Natural killer cell (primary cell): ENCODE results near the gene PHF1. TPM values are rescaled to one million over a fixed set of nuclear protein-coding genes. Genes with fewer than 3 reads are reported as not detected.

Experiments used
- ATAC-seq, 3 donors: fragments of 150-1000 bp in 2 of 3; fragments of 200-7000 bp in 1 of 3; cut with Tn5 transposase; 1 replicate in 1 of 3; 2 replicates in 2 of 3; pipeline ENCODE4 v1.10.0; 2021; ENCODE audit warnings: mild to moderate bottlenecking in 2 of 3, moderate library complexity in 2 of 3
- DNase-seq, 2 donors: peaks; one replicate each; pipeline versions ENCODE4 v3.0.0 to v3.0.0-alpha.2; 2013 to 2021; ENCODE audit warnings: mixed read lengths in 1 of 2
- H3K27ac ChIP-seq: one replicate; pipeline ENCODE4 v1.5.1; 2013; ENCODE audit warnings: mild to moderate bottlenecking, low read length
- H3K27me3 ChIP-seq: one replicate; pipeline ENCODE4 v1.6.1; 2013; ENCODE audit warnings: low read length; ENCODE audit not compliant: control insufficient read depth, insufficient read depth
- H3K36me3 ChIP-seq: one replicate; pipeline ENCODE4 v1.6.1; 2013; ENCODE audit warnings: low read length; ENCODE audit not compliant: control insufficient read depth, insufficient read depth
- H3K4me1 ChIP-seq: one replicate; pipeline ENCODE4 v1.6.1; 2013; ENCODE audit warnings: low read length; ENCODE audit not compliant: control insufficient read depth, insufficient read depth
- H3K4me3 ChIP-seq: one replicate; pipeline ENCODE4 v1.5.1; 2013; ENCODE audit warnings: low read length
- H3K9me3 ChIP-seq: one replicate; pipeline ENCODE4 v1.6.1; 2013; ENCODE audit warnings: low read length; ENCODE audit not compliant: control insufficient read depth, insufficient read depth
- H3K27ac Mint-ChIP-seq, 2 donors: one replicate each; pipeline ENCODE4 v1.8.0; 2022; ENCODE audit warnings: mild to moderate bottlenecking in 2 of 2, mixed read lengths in 2 of 2, moderate library complexity in 1 of 2
- H3K27me3 Mint-ChIP-seq, 2 donors: one replicate each; pipeline ENCODE4 v1.8.0; 2022; ENCODE audit warnings: low read depth in 2 of 2, mixed read lengths in 2 of 2
- H3K36me3 Mint-ChIP-seq: one replicate; pipeline ENCODE4 v1.8.0; 2022; ENCODE audit warnings: mixed read lengths
- H3K4me1 Mint-ChIP-seq, 2 donors: one replicate each; pipeline ENCODE4 v1.8.0; 2022; ENCODE audit warnings: mixed read lengths in 2 of 2
- H3K4me3 Mint-ChIP-seq: one replicate; pipeline ENCODE4 v1.8.0; 2022; ENCODE audit warnings: mild to moderate bottlenecking, moderate library complexity, mixed read lengths
- H3K9me3 Mint-ChIP-seq, 2 donors: one replicate each; pipeline ENCODE4 v1.8.0; 2022; ENCODE audit warnings: mixed read lengths in 2 of 2
- CTCF ChIP-seq: fragments of 200-600 bp; IDR thresholded peaks from one replicate; pipeline ENCODE4 v1.8.0; 2022; ENCODE audit warnings: antibody characterized with exemption
- WGBS: methylation state at CpG from one replicate; pipeline ENCODE4 v1.1.7; 2013; ENCODE audit warnings: missing lambda C conversion rate; ENCODE audit not compliant: insufficient coverage; 5-methylcytosine and 5-hydroxymethylcytosine counted together
- intact Hi-C: fragments of 100-400 bp; cut with micrococcal nuclease; formaldehyde crosslinking; loops from one replicate; pipeline ENCODE4 v1.14.2; 2022
- total RNA-seq, 4 donors: library from RNA; stranded (reverse); fragments of 120-200 nt in 1 of 4; gene quantifications; one replicate each; pipeline versions ENCODE4 v1.2.3 to v1.2.4, GENCODE V29; 2013 to 2022

PHF1 gene
- total RNA-seq, 3 donors from 2014 or later (not counting 1 experiment from before 2014, with no cell fraction given) = 262 to 392 (median 322) TPM

- peaks cover 23% of the 10 kb centered on the region for H3K4me1 ChIP-seq
- WGBS = 97% methylated on average over 12 of the region's 12 CpGs
- no peak for DNase-seq
These were observed 45.3 kb downstream of the PHF1 start for GRCh38 chr6:33456156-33456555.

GRCh38 chr6:33458676-33459075 is 47.9 kb downstream of the PHF1 start:
- Mint-ChIP-seq H3K36me3 (no peaks in the 10 kb centered on the region), H3K9me3 (no peaks in the 10 kb centered on the region), H3K4me3 (no peak overlapping the region), H3K4me1 (peaks cover 19 to 25% of the 10 kb centered on the region in 2 donors), H3K27me3 (peaks cover 0 to 8% of the 10 kb centered on the region in 2 donors), H3K27ac (no peak overlapping the region)
- Histone ChIP-seq H3K9me3 (no peaks in the 10 kb centered on the region), H3K27ac (no peak overlapping the region), H3K4me3 (no peak overlapping the region), H3K4me1 (peaks cover 11% of the 10 kb centered on the region), H3K27me3 (no peaks in the 10 kb centered on the region), H3K36me3 (no peaks in the 10 kb centered on the region)
- TF ChIP-seq CTCF = no peak
- 92% methylated on average over 3 of the region's 3 CpGs for WGBS
- intact Hi-C loops = loop anchor here (10.0 kb wide), 1 partner anchor 116 kb away; no protein-coding TSS in a partner anchor
- no peak for ATAC-seq
- no peak for DNase-seq

More at GRCh38 chr6:33456156-33456555, 45.3 kb downstream of the PHF1 start:
- H3K27me3 ChIP-seq = no peaks in the 10 kb centered on the region
- no peaks in the 10 kb centered on the region for H3K36me3 Mint-ChIP-seq
- no peak overlapping the region for H3K4me3 ChIP-seq
- TF ChIP-seq CTCF = no peak
- no peak for ATAC-seq
- no peaks in the 10 kb centered on the region for H3K36me3 ChIP-seq
- no peaks in the 10 kb centered on the region for H3K9me3 Mint-ChIP-seq
- H3K4me1 Mint-ChIP-seq = peaks cover 28 to 42% of the 10 kb centered on the region in 2 donors
- no peaks in the 10 kb centered on the region for H3K9me3 ChIP-seq
- H3K4me3 Mint-ChIP-seq = peak overlapping the region; percentile 31
- peak overlapping the region in 1 of 2 donors; percentile 98 for H3K27ac Mint-ChIP-seq
- intact Hi-C loops = loop anchor here (10.0 kb wide), 1 partner anchor 119 kb away; no protein-coding TSS in a partner anchor
- no peaks in the 10 kb centered on the region for H3K27me3 Mint-ChIP-seq
- no peak overlapping the region for H3K27ac ChIP-seq

GRCh38 chr6:33459226-33459625 is 48.4 kb downstream of the PHF1 start:
- Mint-ChIP-seq H3K27me3 (peaks cover 0 to 9% of the 10 kb centered on the region in 2 donors), H3K36me3 (no peaks in the 10 kb centered on the region), H3K9me3 (no peaks in the 10 kb centered on the region), H3K4me1 (peaks cover 14 to 20% of the 10 kb centered on the region in 2 donors), H3K4me3 (no peak overlapping the region), H3K27ac (no peak overlapping the region)
- H3K4me3 ChIP-seq = no peak overlapping the region
- H3K36me3 ChIP-seq = no peaks in the 10 kb centered on the region
- ATAC-seq (no peak), DNase-seq (no peak)
- H3K27me3 ChIP-seq = no peaks in the 10 kb centered on the region
- H3K4me1 ChIP-seq = peaks cover 8% of the 10 kb centered on the region
- WGBS = 100% methylated on average over 2 of the region's 2 CpGs
- H3K9me3 ChIP-seq = no peaks in the 10 kb centered on the region
- H3K27ac ChIP-seq = no peak overlapping the region
- TF ChIP-seq CTCF = no peak
- intact Hi-C loops = loop anchor here (10.0 kb wide), 1 partner anchor 116 kb away; no protein-coding TSS in a partner anchor

Other genes starting within 250 kb of the PHF1 start
- 1 to 10 TPM in 1 of 3 donors, under 1 TPM in 2; 0.93 to 2.0 (median 0.94) TPM for gene COL11A2, start 218.5 kb upstream of the PHF1 start, total RNA-seq
- 10 to 100 TPM; 72.3 to 96.4 (median 73.9) TPM for gene RXRB, start 210.3 kb upstream of the PHF1 start, total RNA-seq
- gene SLC39A7, start 210.1 kb upstream of the PHF1 start, total RNA-seq = 10 to 100 TPM; 38.9 to 45.7 (median 45.6) TPM
- 1 to 10 TPM; 5.4 to 7.7 (median 6.8) TPM for gene HSD17B8, start 206.4 kb upstream of the PHF1 start, total RNA-seq
- 10 to 100 TPM; 34.5 to 40.3 (median 36.5) TPM for gene RING1, start 202.5 kb upstream of the PHF1 start, total RNA-seq
- 100 to 1,000 TPM in 1 of 3 donors, 10 to 100 TPM in 2; 98.0 to 112 (median 99.4) TPM for gene VPS52, start 139.1 kb upstream of the PHF1 start, total RNA-seq
- 1,000 to 10,000 TPM; 1,182 to 1,707 (median 1,500) TPM for gene RPS18, start 138.9 kb upstream of the PHF1 start, total RNA-seq
- gene B3GALT4, start 133.9 kb upstream of the PHF1 start, total RNA-seq = 10 to 100 TPM; 22.7 to 24.1 (median 23.1) TPM
- 10 to 100 TPM; 33.6 to 56.3 (median 47.0) TPM for gene WDR46, start 121.8 kb upstream of the PHF1 start, total RNA-seq
- 10 to 100 TPM; 19.2 to 26.5 (median 22.7) TPM for gene PFDN6, start 121.4 kb upstream of the PHF1 start, total RNA-seq
- gene RGL2, start 112.1 kb upstream of the PHF1 start, total RNA-seq = 10 to 100 TPM; 80.7 to 91.4 (median 84.9) TPM
- 100 to 1,000 TPM; 404 to 457 (median 446) TPM for gene TAPBP, start 96.9 kb upstream of the PHF1 start, total RNA-seq
- 10 to 100 TPM; 20.4 to 34.0 (median 25.9) TPM for gene ZBTB22, start 93.3 kb upstream of the PHF1 start, total RNA-seq
- gene DAXX, start 88.1 kb upstream of the PHF1 start, total RNA-seq = 10 to 100 TPM; 50.7 to 76.7 (median 51.6) TPM
- gene KIFC1, start 19.2 kb upstream of the PHF1 start, total RNA-seq = 1 to 10 TPM; 2.7 to 4.6 (median 3.3) TPM
- 100 to 1,000 TPM; 166 to 186 (median 184) TPM for gene CUTA, start 7.1 kb downstream of the PHF1 start, total RNA-seq
- 10 to 100 TPM; 43.5 to 61.6 (median 55.8) TPM for gene SYNGAP1, start 9.1 kb downstream of the PHF1 start, total RNA-seq
- 1 to 10 TPM; 3.8 to 5.1 (median 3.9) TPM for gene ZBTB9, start 43.6 kb downstream of the PHF1 start, total RNA-seq
- 10 to 100 TPM; 36.3 to 49.8 (median 40.7) TPM for gene BAK1, start 169.3 kb downstream of the PHF1 start, total RNA-seq
- gene ITPR3, start 210.3 kb downstream of the PHF1 start, total RNA-seq = 10 to 100 TPM; 45.5 to 66.7 (median 46.0) TPM